HG03159 (cell line): ENCODE measurements around the gene BAIAP3.

ENCODE experiments used
- ATAC-seq: cut with Tn5 transposase; IDR thresholded peaks from one replicate; pipeline ENCODE4 v1.9.1; 2021; ENCODE audit warnings: mild to moderate bottlenecking, moderate library complexity; ENCODE audit not compliant: unreplicated experiment

Gene BAIAP3

DNA sequence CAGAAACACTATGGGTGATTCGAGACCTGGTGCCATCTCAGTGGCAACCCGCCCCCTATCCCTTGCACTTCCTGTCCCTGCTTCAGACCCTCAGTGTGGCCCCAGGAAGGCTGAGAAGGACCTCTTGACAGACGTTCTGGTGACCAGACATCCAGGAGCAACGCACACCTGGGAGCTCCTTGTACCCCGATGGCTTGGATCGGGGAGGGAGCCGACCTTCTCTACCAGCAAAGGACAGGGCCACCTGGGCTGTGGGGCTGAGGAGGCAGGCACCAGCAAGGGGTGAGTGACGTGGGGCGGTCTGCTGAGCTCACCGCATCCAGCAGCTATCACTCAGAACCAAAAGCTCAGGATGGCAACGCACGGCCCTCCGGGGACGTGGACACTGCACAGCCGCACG lies 53.9 kb downstream of the BAIAP3 start:
- ATAC-seq, result no peak

DNA sequence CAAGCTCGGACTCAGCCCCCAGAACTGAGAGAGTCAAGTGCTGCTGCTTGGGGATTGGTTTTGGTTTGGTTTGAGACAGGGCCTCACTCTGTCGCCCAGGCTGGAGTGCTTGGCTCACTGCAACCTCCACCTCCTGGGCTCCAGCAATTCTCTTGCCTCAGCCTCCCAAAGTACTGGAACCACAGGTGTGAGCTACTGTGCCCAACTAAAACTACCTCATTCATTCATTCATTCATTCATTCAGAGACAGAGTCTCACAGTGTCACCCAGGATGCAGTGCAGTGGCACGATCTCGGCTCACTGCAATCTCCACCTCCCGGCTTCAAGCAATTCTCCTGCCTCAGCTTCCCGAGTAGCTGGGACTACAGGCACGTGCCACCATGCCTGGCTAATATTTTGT lies 56.3 kb downstream of the BAIAP3 start:
- ATAC-seq, result no peak

DNA sequence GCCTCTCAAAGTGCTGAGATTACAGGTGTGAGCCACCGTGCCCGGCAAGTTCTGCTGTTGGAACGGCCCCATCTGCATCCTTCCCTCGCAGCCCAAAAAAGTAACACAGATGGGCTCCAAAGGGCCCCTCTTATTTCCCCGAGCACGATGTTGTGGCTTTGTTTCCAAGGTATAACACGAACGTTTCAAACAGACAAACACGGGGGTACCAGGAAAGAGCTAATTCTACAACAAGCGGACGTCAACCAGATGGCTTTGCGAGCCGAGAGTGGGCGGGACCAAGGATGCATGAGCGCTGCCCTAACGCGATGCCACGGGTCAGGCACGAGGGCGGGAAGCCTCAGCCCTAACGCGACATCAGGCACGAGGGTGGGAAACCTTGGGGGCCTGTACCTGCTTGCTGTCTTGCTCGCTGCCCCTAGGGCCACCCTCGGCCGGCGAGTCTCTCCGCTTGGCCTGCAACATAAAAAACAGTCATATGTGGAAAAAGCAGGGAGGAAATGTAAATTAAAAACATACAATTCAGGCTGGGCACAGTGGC lies 56.9 kb downstream of the BAIAP3 start:
- ATAC-seq, result no peak

DNA sequence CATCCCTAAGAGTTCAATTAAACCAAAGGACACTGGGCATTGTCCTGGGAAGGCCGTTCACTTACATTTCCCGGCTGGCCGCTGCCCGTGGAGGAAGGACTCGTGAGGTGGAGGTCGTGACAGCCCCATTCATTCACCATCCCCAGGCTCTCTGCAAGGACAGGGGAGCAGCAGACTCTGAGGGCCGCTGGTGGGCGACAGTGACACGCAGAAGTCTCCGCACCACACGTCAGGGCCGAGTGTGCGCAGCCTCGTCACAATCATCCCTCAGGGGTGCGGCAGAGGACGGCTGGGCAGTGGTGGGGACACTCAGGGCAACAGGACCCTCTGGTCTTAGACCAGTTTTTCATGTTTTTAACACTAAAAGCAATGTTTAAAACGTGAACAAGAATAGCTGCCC lies 59.4 kb downstream of the BAIAP3 start:
- ATAC-seq, result no peak

DNA sequence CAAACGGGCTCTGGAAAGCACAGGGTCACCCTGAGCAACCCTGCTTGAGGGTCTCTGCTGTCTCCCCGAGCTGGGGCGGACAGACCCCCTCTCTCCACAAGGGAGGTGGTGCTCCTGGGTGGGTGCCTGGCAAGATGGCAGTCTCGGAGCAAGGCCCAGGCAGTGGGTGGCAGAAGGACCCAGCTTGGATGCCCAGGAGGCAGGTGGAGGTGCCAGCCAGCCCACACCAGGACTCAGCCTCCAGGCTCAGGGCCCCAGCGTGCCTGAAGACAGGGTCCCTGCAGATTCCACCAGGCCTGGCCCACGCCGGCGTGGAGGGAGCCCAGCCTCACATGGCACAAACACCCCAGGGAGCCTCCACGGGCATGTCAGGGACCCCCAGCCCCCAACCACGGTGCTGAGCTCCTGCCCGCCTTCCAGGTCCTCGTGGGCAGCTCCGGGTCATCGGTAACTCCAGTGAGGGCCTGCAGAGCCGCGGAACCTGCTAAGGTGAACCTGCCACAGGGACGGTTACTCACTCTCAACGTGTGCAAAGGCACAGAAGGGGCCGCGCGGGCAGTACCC lies 60.2 kb downstream of the BAIAP3 start:
- no peak for ATAC-seq

DNA sequence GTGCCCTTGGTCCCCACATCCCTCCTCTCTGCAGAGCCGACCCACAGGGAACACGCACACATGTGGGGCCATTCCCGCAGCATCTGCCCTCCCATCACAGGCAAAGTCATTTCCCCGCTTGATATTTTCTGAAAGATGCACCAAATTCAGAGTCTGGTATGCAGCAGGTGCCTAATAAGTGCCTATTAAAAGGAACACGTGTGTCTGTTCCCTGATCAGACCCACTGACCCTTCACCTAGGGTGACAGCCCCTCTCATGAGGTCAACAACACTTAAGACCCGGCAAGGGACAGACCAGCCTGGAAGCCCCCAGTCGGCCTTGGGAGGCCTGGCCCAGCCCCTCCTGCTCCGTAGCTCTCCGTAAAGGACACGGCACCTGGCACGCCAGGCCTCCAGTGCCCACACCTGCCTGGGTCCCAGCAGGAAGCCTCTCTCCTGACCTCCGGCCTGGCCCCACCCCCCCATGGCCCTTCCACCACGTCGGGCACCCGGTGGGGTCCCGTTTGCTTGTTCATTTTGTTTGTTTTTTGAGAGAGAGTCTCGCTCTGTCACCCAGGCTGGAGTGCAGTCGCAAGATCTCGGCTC lies 61.0 kb downstream of the BAIAP3 start:
- no peak for ATAC-seq

DNA sequence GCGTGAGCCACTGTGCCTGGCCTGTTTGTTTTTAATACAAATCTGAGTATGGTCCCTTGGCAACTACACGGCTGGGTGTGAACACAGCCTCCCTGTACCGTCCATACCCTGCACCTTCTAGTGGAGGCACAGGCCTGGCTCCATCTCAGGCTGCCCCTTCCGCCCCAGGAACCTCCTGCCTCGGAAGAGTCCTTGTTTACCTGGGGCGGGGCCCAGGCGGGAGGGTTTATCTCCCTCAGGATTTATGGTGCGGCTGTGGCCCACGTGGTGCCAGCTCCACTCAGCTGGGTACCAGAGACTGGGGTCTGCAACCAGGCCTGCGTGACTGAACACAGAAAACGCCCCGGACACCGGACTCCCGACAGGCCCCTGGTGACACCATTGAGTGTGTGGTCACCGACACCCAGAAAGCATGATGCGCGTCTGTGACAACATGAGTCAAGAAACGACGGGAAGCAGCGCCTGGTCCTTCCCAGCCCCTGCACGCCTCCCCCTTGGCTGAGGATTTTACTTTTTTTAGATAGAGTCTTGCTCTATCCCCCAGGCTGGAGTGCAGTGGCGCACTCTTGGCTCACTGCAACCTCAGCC lies 62.1 kb downstream of the BAIAP3 start:
- ATAC-seq, result no peak

DNA sequence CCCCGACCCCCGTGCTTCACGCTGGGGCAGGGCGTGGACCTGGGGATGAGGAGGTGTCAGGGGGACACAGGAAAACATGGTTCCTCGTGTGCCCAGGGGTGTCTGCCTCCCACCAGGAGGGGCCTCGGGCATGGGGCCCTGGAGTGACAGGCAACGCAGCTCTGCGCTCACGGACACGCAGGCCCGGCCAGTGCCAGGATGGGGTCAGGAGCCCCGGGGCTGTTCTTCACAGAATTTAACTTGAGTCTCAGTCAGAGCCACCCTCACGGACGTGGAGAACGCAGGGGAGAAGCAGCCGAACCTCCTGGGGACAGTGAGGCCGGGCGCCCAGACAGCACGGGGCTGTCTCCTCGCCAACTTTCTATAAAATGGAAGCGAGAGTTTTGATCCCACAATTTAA lies 64.3 kb downstream of the BAIAP3 start:
- no peak for ATAC-seq

DNA sequence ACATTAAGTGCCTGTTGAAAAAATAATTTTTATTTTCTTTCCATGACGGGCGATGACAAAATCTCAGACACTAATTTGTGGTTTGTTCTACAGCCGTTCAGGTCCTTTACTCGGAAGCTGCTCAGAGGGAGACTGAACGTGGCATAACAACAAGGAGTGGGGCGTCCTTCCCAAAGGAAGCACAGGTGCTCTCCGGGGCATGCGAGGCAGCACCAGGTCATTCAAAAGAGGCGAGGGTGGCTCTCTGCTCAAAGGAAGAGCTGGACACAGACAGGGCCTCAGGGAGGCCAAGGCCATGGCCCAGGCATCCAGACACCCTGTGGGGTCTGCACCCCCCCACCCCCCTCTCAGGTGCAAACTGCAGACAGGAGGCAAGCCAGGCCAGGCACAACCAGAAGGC lies 64.9 kb downstream of the BAIAP3 start:
- no peak for ATAC-seq
